Stomach (tissue), 9 donors: ENCODE data around the gene SLC4A11. TPM values are rescaled to one million over a fixed set of nuclear protein-coding genes. Genes with fewer than 3 reads are reported as not detected.

Experiments
- DNase-seq, 2 donors: peaks; one replicate each; pipeline versions ENCODE4 v3.0.0 to v3.0.0-alpha.2; 2013 to 2019
- H3K27ac ChIP-seq, 5 donors: fragments of 200-600 bp in 4 of 5; sonication (generic) in 4 of 5; one replicate each; pipeline ENCODE4 v1.5.1; 2013 to 2019; ENCODE audit warnings: mild to moderate bottlenecking in 1 of 5, moderate library complexity in 1 of 5
- H3K27me3 ChIP-seq, 3 donors: fragments of 200-600 bp; sonication (generic); one replicate each; pipeline ENCODE4 v1.5.1; 2017 to 2019; ENCODE audit warnings: mixed run types in 1 of 3
- H3K36me3 ChIP-seq, 4 donors: fragments of 200-600 bp; sonication (generic); 1 replicate in 3 of 4; 2 replicates in 1 of 4; pipeline ENCODE4 v1.5.1; 2016 to 2019
- H3K4me1 ChIP-seq, 4 donors: fragments of 200-600 bp; sonication (generic); one replicate each; pipeline ENCODE4 v1.5.1; 2016 to 2019
- H3K4me3 ChIP-seq, 4 donors: fragments of 200-600 bp; sonication (generic) in 3 of 4; one replicate each; pipeline ENCODE4 v1.5.1; 2016 to 2019; ENCODE audit warnings: mild to moderate bottlenecking in 1 of 4
- H3K9me3 ChIP-seq, 4 donors: fragments of 200-600 bp; sonication (generic); one replicate each; pipeline ENCODE4 v1.5.1; 2016 to 2019
- EP300 ChIP-seq: sonication (generic); formaldehyde crosslinking; IDR thresholded peaks from one replicate; pipeline ENCODE4 v1.6.1; 2017; ENCODE audit warnings: antibody characterized with exemption
- POLR2A ChIP-seq, 4 donors: fragments of 450-650 bp; IDR thresholded peaks; one replicate each; pipeline ENCODE4 v1.6.1; 2016; ENCODE audit warnings: antibody characterized with exemption in 4 of 4, control low read depth in 2 of 4, mild to moderate bottlenecking in 1 of 4, moderate library complexity in 1 of 4
- POLR2AphosphoS5 ChIP-seq, 3 donors: sonication (generic); formaldehyde crosslinking; IDR thresholded peaks; one replicate each; pipeline ENCODE4 v1.6.1; 2016; ENCODE audit warnings: antibody characterized with exemption in 3 of 3
- WGBS, 5 donors: extraction: QIAGEN DNeasy Blood & Tissue Kit in 3 of 5; methylation state at CpG; one replicate each; pipeline versions ENCODE4 v1.1.5 to v1.1.7; 2013 to 2018; 5-methylcytosine and 5-hydroxymethylcytosine counted together
- intact Hi-C: fragments of 100-400 bp; cut with DNase I; formaldehyde crosslinking; loops from one replicate; pipeline ENCODE4 v1.15.1; 2023; ENCODE audit warnings: low total_unique reads
- polyA plus RNA-seq, 3 donors: library from polyadenylated mRNA; stranded (reverse); fragments of 200-250 nt; gene quantifications; one replicate each; pipeline ENCODE4 v1.2.3, GENCODE V29; 2013
- total RNA-seq, 5 donors: library from RNA; depleted of rRNA; stranded (reverse); fragments of >200 nt; gene quantifications; one replicate each; pipeline versions ENCODE4 v1.1.0 to v1.2.3, GENCODE V29; 2014 to 2016
- TF ChIP-seq, protein P1 (sequence below), 7 experiments: fragments of 450-650 bp in 4 of 7; fragments of 200-600 bp in 3 of 7; sonication (generic) in 3 of 7; IDR thresholded peaks; one replicate each; pipeline ENCODE4 v1.5.1; 2016 to 2019; ENCODE audit warnings: antibody characterized with exemption in 7 of 7, control low read depth in 2 of 7, mild to moderate bottlenecking in 1 of 7
- donor health status: healthy with polysubstance abuse.
- donor health status: Bipolar disorder and iron deficiency.
- donor health status: healthy.

Gene SLC4A11
- total and polyA plus RNA-seq, 8 donors: 0.37 to 22.3 (median 5.8) TPM; not detected in 1

DNA sequence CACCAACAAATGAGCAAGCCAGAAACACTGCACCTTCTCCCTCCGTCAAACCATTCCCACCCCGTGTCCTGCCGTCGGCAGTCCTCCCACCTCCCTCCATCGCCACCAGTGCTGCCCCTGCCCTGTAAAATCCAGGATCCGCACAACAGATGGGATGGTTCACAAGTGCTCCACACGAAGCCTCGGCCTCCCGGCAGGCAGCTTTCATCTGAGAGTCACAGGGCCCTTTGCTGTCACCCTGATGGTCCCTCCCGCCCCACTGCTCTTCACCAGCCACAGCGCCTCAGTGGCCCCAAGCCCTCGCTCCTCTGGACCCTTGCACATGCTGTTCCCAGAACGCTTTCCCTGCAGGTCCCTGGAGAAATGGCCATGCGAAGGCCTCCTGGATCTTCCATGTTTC lies 12.1 kb downstream of the SLC4A11 start:
- Histone ChIP-seq H3K4me3 (no peak overlapping the region), H3K9me3 (no peaks in the 10 kb centered on the region), H3K27me3 (no peaks in the 10 kb centered on the region), H3K36me3 (peaks cover 11 to 39% (median 30%) of the 10 kb centered on the region in 4 donors), H3K27ac (no peak overlapping the region), H3K4me1 (peaks cover 0 to 16% (median 2%) of the 10 kb centered on the region in 4 donors)
- no peak for DNase-seq
- intact Hi-C loops: no loop called here
- WGBS, 5 donors: 91 to 97% (median 92%) methylated on average over 11 to 14 of the region's 14 CpGs
- TF ChIP-seq, protein P1, sequence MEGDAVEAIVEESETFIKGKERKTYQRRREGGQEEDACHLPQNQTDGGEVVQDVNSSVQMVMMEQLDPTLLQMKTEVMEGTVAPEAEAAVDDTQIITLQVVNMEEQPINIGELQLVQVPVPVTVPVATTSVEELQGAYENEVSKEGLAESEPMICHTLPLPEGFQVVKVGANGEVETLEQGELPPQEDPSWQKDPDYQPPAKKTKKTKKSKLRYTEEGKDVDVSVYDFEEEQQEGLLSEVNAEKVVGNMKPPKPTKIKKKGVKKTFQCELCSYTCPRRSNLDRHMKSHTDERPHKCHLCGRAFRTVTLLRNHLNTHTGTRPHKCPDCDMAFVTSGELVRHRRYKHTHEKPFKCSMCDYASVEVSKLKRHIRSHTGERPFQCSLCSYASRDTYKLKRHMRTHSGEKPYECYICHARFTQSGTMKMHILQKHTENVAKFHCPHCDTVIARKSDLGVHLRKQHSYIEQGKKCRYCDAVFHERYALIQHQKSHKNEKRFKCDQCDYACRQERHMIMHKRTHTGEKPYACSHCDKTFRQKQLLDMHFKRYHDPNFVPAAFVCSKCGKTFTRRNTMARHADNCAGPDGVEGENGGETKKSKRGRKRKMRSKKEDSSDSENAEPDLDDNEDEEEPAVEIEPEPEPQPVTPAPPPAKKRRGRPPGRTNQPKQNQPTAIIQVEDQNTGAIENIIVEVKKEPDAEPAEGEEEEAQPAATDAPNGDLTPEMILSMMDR (IDR thresholded peaks at IDR 0.05): no peak
- TF ChIP-seq POLR2AphosphoS5 (IDR thresholded peaks at IDR 0.05): no peak
- no peak for TF ChIP-seq EP300
- TF ChIP-seq POLR2A (IDR thresholded peaks at IDR 0.05): no peak

DNA sequence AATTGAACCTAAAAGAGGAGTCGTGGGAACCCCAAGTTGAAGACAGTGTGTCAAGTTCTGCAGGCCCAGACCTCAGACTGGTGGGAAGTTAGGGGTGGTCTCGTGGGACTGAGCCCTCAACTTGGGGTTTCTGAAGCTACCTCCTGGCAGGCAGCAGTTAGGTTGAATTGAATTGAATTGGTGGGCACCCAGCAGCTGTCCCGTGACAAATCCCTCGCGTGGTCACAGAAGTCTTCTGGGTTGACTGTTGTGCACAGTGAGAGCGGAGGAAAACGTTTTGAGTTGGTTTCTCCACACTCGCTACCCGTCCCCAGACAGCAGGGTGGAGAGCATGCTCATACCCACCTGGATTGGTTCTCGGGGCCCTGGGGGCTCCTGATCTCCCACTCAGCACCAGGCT lies 12.9 kb downstream of the SLC4A11 start:
- 86 to 94% (median 90%) methylated on average over 10 of the region's 10 CpGs for WGBS, 5 donors
- Histone ChIP-seq H3K36me3 (peaks cover 17 to 47% (median 38%) of the 10 kb centered on the region in 4 donors), H3K27ac (no peak overlapping the region), H3K9me3 (no peaks in the 10 kb centered on the region), H3K4me3 (no peak overlapping the region), H3K4me1 (peaks cover 0 to 21% (median 2%) of the 10 kb centered on the region in 4 donors), H3K27me3 (no peaks in the 10 kb centered on the region)
- no peak for DNase-seq
- intact Hi-C loops: no loop called here
- no peak for TF ChIP-seq POLR2AphosphoS5 (IDR thresholded peaks at IDR 0.05)
- no peak for TF ChIP-seq POLR2A (IDR thresholded peaks at IDR 0.05)

DNA sequence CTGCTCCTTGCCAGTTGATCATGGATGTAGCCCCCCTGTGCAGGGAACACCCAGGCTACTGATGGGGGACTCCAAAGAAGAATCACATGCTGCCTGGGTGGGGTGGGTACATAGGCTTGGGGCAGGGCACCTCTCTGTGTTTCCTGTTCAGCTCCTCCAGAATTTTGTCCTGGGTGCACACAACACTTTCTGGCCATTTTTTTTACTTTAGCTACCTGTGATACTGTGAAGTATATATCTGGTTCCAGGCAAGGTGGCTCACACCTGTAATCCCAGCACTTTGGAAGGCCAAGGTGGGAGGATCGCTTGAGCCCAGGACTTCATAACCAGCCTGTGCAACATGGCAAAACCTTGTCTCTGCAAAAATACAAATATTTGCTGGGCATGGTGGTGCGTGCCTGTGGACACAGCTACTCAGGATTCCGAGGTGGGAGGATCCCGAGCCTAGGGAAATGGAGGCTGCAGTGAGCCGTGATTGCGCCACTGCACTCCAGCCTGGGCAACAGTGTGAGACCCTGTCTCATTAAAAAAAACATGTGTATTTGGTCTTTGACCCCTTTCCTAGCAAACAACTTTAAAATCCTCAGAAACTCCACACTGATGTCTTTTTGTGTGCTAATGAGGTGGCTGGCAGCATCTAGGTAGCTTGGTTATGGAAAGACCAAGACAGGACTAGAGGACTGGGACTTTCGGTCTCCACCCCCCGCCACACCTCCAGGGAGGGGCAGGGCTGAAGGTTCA lies 14.1 kb downstream of the SLC4A11 start:
- Histone ChIP-seq H3K27me3 (no peaks in the 10 kb centered on the region), H3K9me3 (no peaks in the 10 kb centered on the region), H3K4me1 (peaks cover 0 to 21% (median 2%) of the 10 kb centered on the region in 4 donors), H3K27ac (no peak overlapping the region), H3K36me3 (peaks cover 21 to 59% (median 50%) of the 10 kb centered on the region in 4 donors), H3K4me3 (no peak overlapping the region)
- 69 to 81% (median 77%) methylated on average over 7 to 8 of the region's 8 CpGs for WGBS, 5 donors
- DNase-seq: no peak
- TF ChIP-seq POLR2A (IDR thresholded peaks at IDR 0.05): no peak
- intact Hi-C loops: no loop called here

DNA sequence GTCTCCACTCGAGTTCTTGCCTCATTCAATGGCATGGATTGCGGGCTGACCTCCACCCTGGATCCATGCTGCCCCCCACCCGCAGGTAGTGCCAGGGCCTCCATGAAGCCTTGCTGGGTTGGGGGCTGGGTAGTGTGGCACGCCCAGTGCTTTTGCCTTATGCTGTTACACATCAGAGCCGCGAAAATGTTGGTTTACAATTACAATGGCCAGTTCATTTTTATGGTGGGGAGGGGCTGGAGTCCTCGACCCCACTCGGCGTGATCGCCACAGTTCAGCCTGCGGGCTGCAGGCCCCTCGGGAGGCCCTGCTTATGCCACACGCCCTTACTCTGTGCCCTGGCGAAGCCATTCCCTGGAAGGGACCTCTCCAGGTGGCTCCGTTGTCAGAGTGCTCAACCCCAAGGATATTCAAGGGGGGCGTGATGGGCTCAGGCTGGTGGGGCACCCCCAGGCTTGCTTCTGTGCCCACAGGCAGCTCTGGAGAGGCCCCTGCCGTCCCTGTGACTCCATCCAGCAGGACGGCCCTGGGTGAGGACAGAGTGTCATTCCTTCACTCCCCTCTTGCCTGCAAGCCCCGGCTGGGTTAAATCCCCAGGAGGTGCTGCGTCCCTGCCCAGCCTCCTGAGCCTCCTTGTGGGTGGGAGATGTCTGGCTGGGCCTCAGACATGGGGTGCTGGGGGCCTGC lies 14.9 kb downstream of the SLC4A11 start:
- TF ChIP-seq POLR2A (IDR thresholded peaks at IDR 0.05) (no peak), EP300 (no peak), POLR2AphosphoS5 (IDR thresholded peaks at IDR 0.05) (no peak)
- TF ChIP-seq, protein P1 (IDR thresholded peaks at IDR 0.05): no peak
- DNase-seq: no peak
- Histone ChIP-seq H3K36me3 (peaks cover 21 to 60% (median 53%) of the 10 kb centered on the region in 4 donors), H3K27ac (no peak overlapping the region), H3K27me3 (no peaks in the 10 kb centered on the region), H3K4me3 (no peak overlapping the region), H3K9me3 (no peaks in the 10 kb centered on the region), H3K4me1 (peaks cover 0 to 21% (median 2%) of the 10 kb centered on the region in 4 donors)
- WGBS, 5 donors: 82 to 87% (median 85%) methylated on average over 16 to 20 of the region's 20 CpGs
- intact Hi-C loops: no loop called here

DNA sequence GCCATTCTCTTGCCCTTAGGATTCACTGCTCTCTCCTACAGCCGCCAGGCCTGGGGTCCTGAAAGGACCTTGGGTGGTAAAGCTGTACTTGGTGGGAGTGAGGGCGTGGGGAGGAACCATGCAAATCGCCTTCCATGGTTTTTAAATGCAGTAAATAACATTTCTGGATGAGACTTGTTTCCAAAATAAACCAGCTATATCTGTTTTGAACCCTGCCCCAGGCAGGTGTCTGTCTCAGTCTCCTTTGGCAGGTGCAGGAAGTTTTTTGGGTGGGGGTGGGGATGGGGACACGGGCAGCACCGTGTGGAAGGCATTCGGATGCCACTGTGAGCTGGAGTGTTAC lies 15.4 kb downstream of the SLC4A11 start:
- 78 to 94% (median 84%) methylated on average over 6 of the region's 6 CpGs for WGBS, 5 donors
- H3K4me3 ChIP-seq: no peak overlapping the region
- TF ChIP-seq, protein P1 (IDR thresholded peaks at IDR 0.05): no peak
- TF ChIP-seq EP300 (no peak), POLR2AphosphoS5 (IDR thresholded peaks at IDR 0.05) (no peak)
- H3K9me3 ChIP-seq: no peaks in the 10 kb centered on the region
- peaks cover 21 to 60% (median 53%) of the 10 kb centered on the region in 4 donors for H3K36me3 ChIP-seq
- no peak overlapping the region for H3K27ac ChIP-seq
- intact Hi-C loops: no loop called here
- no peak for DNase-seq
- peaks cover 2 to 23% (median 6%) of the 10 kb centered on the region in 4 donors for H3K4me1 ChIP-seq
- no peaks in the 10 kb centered on the region for H3K27me3 ChIP-seq
